NCI-H82 treated with DMSO at 0.1 percent for 48 hours (cell line): Measurements from ENCODE around the gene SNHG17.
"Not testable (repeated sequence)": the region's sequence is repeated elsewhere in the genome, so short reads cannot be mapped to it uniquely, and the experiment has no call there.

Experiments used
- DNase-seq: peaks from one replicate; lab custom pipeline; 2025; ENCODE audit not compliant: unreplicated experiment; lab: John Stamatoyannopoulos, UW

Gene SNHG17

GRCh38 chr20:38434770-38435554, at the start of gene SNHG17:
TSS of gene SNHG17 (minus strand) at chr20:38435328.
- peak; percentile 74 for DNase-seq

- no peak for DNase-seq
Observed at GRCh38 chr20:38479596-38479995, 44.5 kb upstream of the SNHG17 start.

DNA sequence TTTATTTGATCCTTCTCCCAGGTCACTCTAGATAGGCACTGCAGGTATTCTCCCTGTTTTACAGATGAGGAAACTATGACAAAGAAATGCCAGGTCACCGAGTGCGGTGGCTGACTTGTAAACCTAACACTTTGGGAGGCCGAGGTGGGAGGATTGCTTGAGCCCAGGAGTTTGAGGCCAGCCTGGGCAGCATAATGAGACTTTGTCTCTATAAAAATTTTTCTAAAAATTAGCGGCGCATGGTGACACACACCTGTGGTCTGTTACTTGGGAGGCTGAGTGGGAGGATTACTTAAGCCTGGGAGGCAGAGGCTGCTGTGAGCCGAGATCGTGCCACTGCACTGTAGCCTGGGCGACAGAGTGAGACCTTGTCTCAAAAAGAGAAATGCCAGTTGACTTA, 42.6 kb upstream of the SNHG17 start:
- DNase-seq = no peak

DNA sequence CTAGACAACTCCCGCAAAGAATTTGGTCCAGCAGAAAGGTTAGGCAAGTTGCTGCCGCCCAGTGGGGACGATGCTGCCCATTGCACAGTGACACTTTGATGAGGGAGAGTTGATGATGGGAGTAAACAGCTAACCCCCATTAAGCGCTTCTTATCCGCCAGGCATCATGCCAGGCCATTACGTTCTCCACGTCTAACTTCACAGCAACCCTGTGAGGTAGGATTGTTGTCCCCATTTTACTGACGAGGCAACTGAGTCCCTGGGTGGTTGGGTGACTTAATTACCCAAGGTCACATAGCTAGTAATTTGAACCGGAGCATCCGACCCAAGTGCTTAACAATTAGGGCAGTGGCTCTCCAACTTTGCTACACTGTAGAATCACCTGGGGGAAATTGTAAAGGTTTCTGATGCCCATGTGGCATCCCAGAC, 38.3 kb upstream of the SNHG17 start:
- no peak for DNase-seq

DNA sequence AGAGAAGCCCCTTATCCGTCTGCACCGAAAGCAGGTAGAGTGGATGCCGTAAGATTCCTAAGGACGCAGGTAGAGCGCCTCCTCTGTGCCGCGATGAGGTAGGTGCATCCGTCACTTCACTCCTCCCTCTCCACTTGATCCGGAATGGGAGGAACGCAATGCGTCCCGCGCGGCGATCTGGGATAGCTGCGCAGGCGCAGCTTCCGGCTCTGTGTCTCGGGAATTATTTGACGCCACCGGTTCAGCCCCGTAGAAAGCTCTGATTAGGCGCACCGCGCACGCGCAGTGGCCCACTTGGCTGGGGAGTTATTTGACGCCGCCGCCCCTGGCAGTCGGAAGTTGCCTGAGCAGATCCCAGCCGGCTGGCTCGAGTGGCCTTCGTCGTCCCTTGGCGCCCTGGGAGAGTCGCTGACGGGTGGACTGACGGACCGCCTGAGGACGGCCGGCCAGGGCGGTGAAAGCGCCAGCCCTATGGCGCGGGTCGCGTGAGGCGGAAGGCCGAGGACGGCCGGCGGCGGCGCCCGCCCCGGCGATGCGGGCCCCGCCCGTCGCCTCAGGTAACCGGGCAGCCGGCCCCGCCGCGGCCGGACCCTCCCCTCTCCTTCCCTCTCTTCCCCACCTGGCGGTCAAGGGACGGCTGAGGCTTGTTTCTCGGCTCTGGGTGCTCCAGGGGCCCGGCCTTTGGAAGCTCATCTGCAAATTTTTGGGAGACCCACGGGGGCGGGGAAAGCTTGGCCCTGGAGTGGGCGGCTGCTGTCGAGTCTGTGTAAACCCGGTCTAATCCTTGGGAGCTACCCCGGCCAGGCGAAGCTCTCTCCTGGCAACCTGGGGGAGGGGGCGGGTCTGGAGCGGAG, 37.6 kb upstream of the SNHG17 start, which contains the start of gene RALGAPB:
TSS of gene RALGAPB (plus strand) at position 331 of the 854 bp plus-strand sequence. CDS start 15,590 bp downstream, outside the sequence.
- DNase-seq = peak; percentile 94

DNA sequence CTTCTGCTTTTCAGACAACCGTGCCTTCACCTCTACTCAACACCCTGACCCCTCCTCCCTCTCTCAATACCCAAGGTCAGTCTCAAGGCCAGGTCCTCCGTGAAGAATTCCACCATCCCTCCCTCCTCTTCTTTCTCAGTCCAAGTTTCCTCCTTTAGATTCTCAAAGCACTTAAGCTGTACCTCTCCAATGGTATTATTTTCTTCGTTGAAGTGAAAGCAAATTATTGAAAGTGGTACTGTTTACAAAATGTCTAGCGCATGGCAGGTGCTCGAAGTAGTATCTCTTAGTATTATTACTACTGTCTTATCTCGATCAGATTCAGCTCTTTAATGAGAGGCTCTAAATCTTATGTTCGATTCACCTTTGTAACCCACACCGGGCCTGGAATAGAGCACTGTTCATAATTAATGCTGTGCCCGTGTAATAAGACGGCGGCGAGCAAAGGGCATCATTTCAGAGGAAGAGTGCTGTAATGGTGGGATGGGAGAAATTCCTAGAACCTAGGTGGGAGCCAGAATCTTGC, 36.9 kb upstream of the SNHG17 start:
- no peak for DNase-seq

- no peak for DNase-seq
Observed at GRCh38 chr20:38471245-38471644, 36.1 kb upstream of the SNHG17 start.

DNA sequence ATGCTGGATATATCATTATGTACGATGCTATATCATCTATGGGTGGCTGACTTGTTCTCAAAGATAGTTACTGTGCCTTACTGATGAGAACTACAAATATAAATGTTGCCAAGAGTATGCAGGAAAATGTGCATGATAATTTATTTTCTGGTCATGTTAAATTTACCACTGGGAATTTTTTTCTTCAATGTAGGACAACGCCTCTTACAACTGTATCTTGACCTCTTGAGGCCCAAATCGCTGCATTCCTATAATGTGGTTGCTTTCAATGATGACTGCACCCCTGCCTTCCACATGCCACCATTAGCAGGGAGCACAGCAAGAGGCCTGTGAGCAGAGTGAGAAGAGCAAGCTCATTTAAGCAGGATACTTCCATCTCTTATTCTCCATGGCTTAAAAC, 31.9 kb upstream of the SNHG17 start:
- DNase-seq = no peak

- no peak for DNase-seq
Observed at GRCh38 chr20:38466171-38466570, 31.0 kb upstream of the SNHG17 start.

GRCh38 chr20:38461569-38461968, 26.4 kb upstream of the SNHG17 start:
- not testable (repeated sequence) for DNase-seq

DNA sequence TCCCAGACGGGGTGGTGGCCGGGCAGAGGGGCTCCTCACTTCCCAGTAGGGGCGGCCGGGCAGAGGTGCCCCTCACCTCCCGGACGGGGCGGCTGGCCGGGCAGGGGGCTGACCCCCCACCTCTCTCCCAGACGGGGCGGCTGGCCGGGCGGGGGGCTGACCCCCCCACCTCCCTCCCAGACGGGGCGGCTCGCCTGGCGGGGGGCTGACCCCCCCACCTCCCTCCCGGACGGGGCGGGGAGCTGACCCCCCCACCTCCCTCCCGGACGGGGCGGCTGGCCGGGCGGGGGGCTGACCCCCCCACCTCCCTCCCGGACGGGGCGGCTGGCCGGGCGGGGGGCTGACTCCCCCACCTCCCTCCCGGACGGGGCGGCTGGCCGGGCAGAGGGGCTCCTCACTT, 26.0 kb upstream of the SNHG17 start:
- DNase-seq = not testable (repeated sequence)

DNA sequence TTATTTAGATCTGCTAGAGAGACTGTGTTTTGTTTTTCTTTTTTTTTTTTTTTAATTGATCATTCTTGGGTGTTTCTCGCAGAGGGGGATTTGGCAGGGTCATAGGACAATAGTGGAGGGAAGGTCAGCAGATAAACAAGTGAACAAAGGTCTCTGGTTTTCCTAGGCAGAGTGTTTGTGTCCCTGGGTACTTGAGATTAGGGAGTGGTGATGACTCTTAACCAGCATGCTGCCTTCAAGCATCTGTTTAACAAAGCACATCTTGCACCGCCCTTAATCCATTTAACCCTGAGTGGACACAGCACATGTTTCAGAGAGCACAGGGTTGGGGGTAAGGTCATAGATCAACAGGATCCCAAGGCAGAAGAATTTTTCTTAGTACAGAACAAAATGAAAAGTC, 25.5 kb upstream of the SNHG17 start:
- not testable (repeated sequence) for DNase-seq

DNA sequence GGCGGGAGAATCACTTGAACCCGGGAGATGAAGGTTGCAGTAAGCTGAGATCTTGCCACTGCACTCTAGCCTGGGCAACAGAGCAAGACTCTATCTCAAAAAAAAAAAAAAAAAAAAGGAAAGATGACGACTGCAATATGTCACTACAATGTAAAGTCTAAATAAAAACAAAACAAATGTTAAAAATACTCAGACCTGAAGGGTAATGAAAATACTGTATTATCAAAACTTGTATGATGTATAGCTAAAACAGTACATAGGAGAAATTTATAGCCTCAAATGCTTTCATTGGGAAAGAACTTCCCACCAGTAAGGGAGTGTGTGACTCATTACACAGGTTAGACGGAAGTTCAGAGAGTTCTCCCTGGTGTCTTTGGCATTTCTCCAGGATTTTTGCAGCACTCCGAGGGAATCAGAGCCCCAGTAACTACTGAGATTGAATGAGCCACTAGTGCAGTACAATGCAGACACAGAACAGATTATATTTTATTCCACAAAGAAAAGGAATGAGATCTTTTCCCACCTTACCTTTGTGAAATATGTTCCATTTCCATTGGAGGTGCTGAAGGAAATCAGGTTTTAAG, 25.0 kb upstream of the SNHG17 start:
- DNase-seq = peak; percentile 57

DNA sequence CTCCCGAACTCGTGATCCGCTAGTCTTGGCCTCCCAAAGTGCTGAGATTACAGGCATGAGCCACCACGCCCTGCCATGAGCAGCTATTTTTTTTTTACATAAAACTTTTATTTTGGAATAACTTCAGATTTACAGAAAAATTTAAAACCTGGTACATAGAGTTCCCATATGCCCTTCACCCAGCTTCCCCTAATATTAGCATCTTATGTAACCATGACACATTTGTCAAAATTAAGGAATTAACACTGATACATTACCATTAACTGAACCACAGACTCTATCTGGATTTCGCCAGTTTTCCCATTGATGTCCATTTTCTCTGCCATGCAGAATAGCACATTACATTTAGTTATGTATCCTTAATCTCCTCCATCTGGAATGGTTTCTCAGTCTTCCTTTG, 23.2 kb upstream of the SNHG17 start:
- no peak for DNase-seq

DNA sequence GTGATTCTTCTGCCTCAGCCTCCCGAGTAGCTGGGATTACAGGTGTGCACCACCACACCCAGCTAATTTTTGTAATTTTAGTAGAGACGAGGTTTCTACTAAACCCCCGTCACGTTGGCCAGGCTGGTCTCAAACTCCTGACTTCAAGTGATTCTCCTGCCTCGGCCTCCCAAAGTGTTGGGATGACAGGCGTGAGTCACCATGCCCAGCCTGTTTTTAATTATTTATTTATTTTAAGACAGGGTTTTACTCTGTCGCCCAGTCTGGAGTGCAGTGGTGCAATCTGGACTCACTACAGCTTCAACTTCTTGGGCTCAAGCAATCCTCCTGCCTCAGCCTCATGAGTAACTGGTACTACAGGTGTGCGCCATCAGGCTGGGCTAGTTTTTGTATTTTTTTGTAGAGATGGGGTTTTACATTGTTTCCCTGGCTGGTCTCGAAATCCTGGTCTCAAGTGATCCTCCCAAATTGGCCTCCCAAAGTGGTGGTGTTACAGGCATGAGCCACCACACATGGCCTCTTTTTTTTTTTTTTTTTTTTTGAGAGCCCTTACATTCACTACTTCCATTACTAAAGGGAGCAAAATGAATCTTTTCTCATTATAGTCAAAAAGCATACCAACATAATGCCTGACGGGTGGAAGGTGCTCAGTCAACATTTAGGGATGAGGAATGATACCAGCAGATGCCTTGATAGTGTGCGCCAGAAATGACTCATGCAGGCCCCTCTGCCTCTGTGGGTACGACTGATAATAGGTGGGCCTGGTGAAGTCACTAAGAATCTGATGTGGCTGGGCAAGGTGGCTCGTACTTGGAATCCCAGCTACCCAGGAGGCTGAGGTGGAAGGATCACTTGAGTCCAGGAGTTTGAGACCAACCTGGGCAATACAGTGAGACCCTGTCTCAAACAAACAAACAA, 19.7 kb upstream of the SNHG17 start:
- DNase-seq = no peak

- no peak for DNase-seq
Observed at GRCh38 chr20:38453941-38454340, 18.8 kb upstream of the SNHG17 start.

DNA sequence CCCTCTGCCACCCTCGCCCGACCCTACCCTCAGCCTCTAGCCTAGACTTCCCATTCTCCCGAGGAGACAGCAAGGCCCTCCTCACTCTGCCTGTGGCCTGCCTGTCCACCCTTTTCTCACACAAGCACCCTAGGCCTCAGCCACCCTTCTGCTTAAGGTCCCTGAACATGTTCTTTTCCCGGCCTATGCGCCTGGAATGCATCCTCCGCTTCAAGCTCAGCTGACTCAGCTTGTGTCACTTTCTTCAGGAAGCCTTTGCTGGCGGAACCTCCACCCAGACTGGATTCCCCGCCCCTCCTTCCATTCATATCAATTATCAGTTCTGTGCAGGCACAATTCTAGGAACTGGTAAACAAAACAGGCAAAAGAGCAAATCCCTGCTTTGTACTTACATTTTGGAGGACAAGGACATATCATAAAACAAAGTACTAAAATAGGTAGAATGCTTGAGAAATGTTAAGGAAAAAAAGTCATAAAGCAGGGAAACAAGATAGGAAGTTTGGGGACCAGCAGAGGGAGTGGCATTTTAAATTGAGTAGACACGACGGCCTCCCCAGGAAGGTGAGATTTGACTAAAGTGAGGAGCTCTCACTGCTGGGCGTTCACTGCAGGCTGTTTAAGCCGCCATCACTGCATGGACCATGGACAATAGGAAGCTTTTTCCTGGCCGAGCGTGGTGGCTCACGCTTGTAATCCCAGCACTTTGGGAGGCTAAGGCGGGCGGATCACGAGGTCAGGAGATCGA, 17.9 kb upstream of the SNHG17 start:
- DNase-seq = no peak

DNA sequence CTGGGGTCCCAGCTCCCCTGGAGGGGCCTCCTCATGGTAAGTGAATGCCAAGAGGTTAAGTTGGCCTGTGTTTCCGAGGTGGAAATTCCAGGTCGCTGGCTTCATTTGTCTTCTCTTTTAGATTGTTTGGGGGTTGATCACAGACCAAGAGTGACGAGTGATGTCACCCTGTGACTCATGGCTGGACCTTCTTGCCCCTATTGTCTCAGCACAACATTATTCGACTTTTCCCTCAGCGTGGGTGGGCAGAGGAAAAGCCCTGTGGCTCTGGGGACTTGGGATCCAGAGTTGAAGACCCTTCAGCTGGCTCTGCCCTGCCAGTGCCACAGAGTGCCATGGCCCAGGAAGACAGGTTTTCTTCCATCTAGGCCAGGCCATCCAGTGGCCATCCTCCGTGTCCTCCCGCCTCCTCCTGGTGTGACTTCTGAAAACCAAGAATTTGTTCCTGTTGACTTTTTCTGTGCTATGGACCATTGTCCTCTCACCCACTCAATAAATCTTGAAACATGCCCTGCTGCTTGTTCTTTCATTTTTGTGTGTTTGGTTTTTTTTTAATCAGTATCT, 15.4 kb upstream of the SNHG17 start:
- no peak for DNase-seq

GRCh38 chr20:38449046-38449445, 13.9 kb upstream of the SNHG17 start:
- no peak for DNase-seq
